Right atrium auricular region (tissue), 2 donors: Measurements from ENCODE around the gene PDE4B. TPM values are rescaled to one million over a fixed set of nuclear protein-coding genes. Genes with fewer than 3 reads are reported as not detected.
A peak's percentile ranks its signal among the peaks of the same experiment; 100 is the strongest.

ENCODE experiments used
- DNase-seq: peaks from one replicate; pipeline ENCODE4 v3.0.0-alpha.2; 2019; ENCODE audit warnings: low spot score
- H3K27ac ChIP-seq, 2 donors: fragments of 200-600 bp; sonication (generic); 1 replicate in 1 of 2; 2 replicates in 1 of 2; pipeline ENCODE4 v1.5.1; 2016 to 2019
- H3K27me3 ChIP-seq, 2 donors: fragments of 200-600 bp; sonication (generic); one replicate each; pipeline versions ENCODE4 v1.5.1 to v1.6.0; 2017 to 2019
- H3K36me3 ChIP-seq: fragments of 200-600 bp; sonication (generic); one replicate; pipeline ENCODE4 v1.5.1; 2016
- H3K4me1 ChIP-seq, 2 donors: fragments of 200-600 bp; sonication (generic); one replicate each; pipeline versions ENCODE4 v1.5.1 to v1.6.0; 2017 to 2019
- H3K4me3 ChIP-seq, 2 donors: fragments of 200-600 bp; sonication (generic); 1 replicate in 1 of 2; 2 replicates in 1 of 2; pipeline ENCODE4 v1.5.1; 2017 to 2019; ENCODE audit warnings: mild to moderate bottlenecking in 1 of 2, moderate library complexity in 1 of 2
- H3K9me3 ChIP-seq, 2 donors: fragments of 200-600 bp; sonication (generic); one replicate each; pipeline ENCODE4 v1.5.1; 2019
- total RNA-seq, 2 donors: library from RNA; depleted of rRNA; stranded (reverse); fragments of >200 nt; gene quantifications; one replicate each; pipeline ENCODE4 v1.1.0, GENCODE V29; 2016
- TF ChIP-seq, protein P1 (sequence below), 2 donors: fragments of 200-600 bp; sonication (generic); IDR thresholded peaks; one replicate each; pipeline ENCODE4 v1.5.1; 2019; ENCODE audit warnings: antibody characterized with exemption in 2 of 2

The PDE4B gene
- total RNA-seq, 2 donors from 2014 or later = 16.0 to 27.7 TPM

DNA sequence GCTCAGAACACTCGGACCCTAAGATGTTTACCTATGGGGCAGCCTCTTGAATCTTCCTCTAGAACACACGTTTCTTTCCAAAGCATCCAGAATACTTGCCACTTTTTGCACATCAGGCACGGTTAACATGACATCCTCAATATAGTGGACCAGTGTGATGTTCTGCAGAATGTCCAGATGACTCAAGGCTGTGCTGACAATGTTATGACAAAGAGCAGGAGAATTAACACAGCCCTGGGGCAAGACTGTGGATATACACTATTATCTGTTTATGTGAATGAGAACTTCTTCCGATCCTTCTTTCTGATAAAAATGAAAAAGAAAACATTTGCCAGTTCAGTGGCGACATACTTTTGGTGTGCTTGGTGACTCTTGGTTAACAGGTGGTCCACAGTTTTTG, 154.3 kb downstream of the PDE4B start:
- no peaks in the 10 kb centered on the region for H3K36me3 ChIP-seq
- no peaks in the 10 kb centered on the region for H3K4me1 ChIP-seq
- H3K27ac ChIP-seq = no peak overlapping the region
- peaks cover 0 to 11% of the 10 kb centered on the region in 2 donors for H3K9me3 ChIP-seq
- TF ChIP-seq, protein P1, sequence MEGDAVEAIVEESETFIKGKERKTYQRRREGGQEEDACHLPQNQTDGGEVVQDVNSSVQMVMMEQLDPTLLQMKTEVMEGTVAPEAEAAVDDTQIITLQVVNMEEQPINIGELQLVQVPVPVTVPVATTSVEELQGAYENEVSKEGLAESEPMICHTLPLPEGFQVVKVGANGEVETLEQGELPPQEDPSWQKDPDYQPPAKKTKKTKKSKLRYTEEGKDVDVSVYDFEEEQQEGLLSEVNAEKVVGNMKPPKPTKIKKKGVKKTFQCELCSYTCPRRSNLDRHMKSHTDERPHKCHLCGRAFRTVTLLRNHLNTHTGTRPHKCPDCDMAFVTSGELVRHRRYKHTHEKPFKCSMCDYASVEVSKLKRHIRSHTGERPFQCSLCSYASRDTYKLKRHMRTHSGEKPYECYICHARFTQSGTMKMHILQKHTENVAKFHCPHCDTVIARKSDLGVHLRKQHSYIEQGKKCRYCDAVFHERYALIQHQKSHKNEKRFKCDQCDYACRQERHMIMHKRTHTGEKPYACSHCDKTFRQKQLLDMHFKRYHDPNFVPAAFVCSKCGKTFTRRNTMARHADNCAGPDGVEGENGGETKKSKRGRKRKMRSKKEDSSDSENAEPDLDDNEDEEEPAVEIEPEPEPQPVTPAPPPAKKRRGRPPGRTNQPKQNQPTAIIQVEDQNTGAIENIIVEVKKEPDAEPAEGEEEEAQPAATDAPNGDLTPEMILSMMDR (IDR thresholded peaks at IDR 0.05) = no peak
- DNase-seq = no peak
- no peak overlapping the region for H3K4me3 ChIP-seq
- no peaks in the 10 kb centered on the region for H3K27me3 ChIP-seq

DNA sequence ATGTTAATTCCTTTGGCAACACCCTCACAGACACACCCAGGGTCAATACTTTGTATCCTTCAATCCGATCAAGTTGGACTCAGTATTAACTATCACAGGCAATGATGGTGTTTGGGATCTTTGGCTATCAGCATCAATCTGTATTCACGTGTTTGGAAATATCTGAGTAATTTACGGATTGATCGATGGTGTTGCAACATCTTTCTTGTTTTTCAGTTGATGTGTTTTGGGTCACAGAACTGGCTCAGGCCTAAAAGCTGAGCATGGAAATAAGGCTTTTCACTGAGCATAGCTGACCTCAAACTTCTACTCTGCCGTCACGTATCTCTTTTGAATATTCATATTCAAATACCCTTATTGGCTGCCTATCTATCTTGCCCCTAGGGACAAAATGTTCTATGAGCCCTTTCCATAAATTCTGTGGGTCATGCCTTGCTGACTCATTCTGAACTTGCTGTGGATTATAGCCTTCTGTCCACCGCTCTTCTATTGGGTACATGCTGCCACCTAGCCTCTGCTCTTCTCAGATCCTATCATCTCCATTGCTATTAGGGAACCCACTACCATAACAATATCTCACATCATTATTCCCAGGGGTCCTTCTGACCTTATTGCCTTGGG, 156.0 kb downstream of the PDE4B start:
- peak overlapping the region in 1 of 2 donors; percentile 35 for H3K27ac ChIP-seq
- no peak for DNase-seq

DNA sequence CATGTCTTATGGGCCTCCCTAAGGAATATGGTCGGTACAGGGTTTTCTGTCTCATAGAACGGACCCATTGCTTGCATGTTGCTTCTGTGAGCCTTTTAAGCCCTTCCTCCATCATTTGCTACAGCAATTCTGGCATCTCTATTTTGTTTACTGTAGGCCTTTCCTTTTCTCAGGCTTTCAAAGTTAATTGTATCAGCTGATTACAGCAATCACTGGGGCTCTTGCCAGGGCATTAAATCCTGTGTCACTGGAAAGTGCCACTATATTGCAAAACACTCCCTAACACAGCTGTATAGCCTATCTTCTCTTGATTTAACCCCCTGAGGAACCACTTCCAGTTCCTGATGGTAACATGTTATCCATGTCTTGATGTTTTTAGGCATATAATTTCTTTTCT, 156.5 kb downstream of the PDE4B start:
- H3K36me3 ChIP-seq = no peaks in the 10 kb centered on the region
- no peak overlapping the region for H3K4me3 ChIP-seq
- H3K27me3 ChIP-seq = no peaks in the 10 kb centered on the region
- H3K4me1 ChIP-seq = no peaks in the 10 kb centered on the region
- DNase-seq = no peak
- TF ChIP-seq, protein P1 (IDR thresholded peaks at IDR 0.05) = no peak
- peak overlapping the region in 1 of 2 donors; percentile 35 for H3K27ac ChIP-seq
- H3K9me3 ChIP-seq = no peaks in the 10 kb centered on the region

More for the DNA sequence above, 156.0 kb downstream of the PDE4B start:
- Histone ChIP-seq H3K4me3 (no peak overlapping the region), H3K4me1 (no peaks in the 10 kb centered on the region), H3K36me3 (no peaks in the 10 kb centered on the region), H3K9me3 (no peaks in the 10 kb centered on the region), H3K27me3 (no peaks in the 10 kb centered on the region)
- TF ChIP-seq, protein P1 (IDR thresholded peaks at IDR 0.05) = no peak

DNA sequence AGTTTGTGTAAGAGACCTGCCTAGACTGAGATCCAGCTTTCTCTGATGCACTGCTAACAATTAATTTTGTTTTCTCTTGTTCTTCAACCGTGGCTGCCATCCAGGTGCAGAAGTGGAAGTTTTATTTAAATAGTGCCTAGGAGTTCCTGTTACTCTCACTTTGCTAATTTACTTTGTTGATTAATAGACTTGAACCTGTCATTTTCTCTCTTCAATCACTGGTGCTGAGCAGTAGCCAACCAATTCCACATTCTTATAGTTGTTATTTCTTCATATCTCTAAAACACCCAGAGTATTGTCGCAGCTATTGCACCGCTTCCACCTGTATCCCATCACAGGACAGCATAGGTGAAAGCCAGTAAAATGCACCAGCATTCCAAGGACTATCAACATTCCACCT, 157.2 kb downstream of the PDE4B start:
- TF ChIP-seq, protein P1 (IDR thresholded peaks at IDR 0.05) = no peak
- H3K27me3 ChIP-seq = no peaks in the 10 kb centered on the region
- no peak overlapping the region for H3K4me3 ChIP-seq
- no peaks in the 10 kb centered on the region for H3K9me3 ChIP-seq
- no peak overlapping the region for H3K27ac ChIP-seq
- no peak for DNase-seq
- no peaks in the 10 kb centered on the region for H3K36me3 ChIP-seq
- no peaks in the 10 kb centered on the region for H3K4me1 ChIP-seq

DNA sequence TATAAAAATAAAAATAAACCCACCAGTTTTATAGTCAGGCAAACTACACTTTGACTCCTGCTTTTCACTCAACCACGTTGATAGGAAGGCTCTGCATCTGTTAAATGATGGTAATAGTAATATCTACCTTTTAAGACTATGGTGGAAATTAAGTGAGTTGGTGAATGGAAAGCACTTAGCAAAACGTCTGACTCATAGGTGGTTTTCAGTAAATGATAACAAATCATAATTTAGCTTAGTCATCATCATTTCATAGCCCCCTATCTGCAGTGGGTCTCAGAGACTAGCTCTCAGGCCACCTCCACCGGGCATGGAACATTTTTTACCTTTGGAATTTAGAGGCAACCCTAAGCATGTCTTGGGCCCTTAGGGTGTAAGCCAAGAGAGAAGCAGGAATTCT, 160.0 kb downstream of the PDE4B start:
- TF ChIP-seq, protein P1 (IDR thresholded peaks at IDR 0.05) = no peak
- no peak overlapping the region for H3K4me3 ChIP-seq
- H3K27me3 ChIP-seq = no peaks in the 10 kb centered on the region
- no peaks in the 10 kb centered on the region for H3K9me3 ChIP-seq
- H3K36me3 ChIP-seq = no peaks in the 10 kb centered on the region
- DNase-seq = no peak
- H3K27ac ChIP-seq = no peak overlapping the region
- no peaks in the 10 kb centered on the region for H3K4me1 ChIP-seq

DNA sequence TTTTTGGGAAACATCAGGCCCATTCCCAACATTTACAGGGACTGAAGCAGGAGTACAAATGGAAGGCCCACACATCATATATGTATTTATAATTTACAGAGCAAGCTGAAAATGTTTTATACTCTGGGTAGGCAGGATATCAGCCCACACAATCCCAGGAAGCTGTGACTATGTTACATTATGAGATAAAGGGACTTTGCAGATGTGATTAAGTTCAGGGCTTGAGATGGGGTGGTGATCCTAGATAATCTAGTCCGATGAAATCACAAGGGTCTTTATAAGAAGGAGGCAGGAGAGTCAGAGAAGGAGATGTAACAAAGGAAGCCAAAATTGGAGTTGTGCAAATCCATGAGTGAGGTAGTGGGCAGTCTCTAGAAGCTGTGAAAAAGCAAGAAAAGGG, 160.5 kb downstream of the PDE4B start:
- DNase-seq = no peak
- Histone ChIP-seq H3K4me3 (no peak overlapping the region), H3K4me1 (no peaks in the 10 kb centered on the region), H3K27me3 (no peaks in the 10 kb centered on the region), H3K36me3 (no peaks in the 10 kb centered on the region), H3K9me3 (no peaks in the 10 kb centered on the region), H3K27ac (no peak overlapping the region)
- TF ChIP-seq, protein P1 (IDR thresholded peaks at IDR 0.05) = no peak
